Measurements from ENCODE around the gene WNT6. TPM values are rescaled to one million over a fixed set of nuclear protein-coding genes. Genes with fewer than 3 reads are reported as not detected.

WNT6 gene
- total RNA-seq, 2 donors from 2014 or later, result 0.25 to 0.37 TPM

DNA sequence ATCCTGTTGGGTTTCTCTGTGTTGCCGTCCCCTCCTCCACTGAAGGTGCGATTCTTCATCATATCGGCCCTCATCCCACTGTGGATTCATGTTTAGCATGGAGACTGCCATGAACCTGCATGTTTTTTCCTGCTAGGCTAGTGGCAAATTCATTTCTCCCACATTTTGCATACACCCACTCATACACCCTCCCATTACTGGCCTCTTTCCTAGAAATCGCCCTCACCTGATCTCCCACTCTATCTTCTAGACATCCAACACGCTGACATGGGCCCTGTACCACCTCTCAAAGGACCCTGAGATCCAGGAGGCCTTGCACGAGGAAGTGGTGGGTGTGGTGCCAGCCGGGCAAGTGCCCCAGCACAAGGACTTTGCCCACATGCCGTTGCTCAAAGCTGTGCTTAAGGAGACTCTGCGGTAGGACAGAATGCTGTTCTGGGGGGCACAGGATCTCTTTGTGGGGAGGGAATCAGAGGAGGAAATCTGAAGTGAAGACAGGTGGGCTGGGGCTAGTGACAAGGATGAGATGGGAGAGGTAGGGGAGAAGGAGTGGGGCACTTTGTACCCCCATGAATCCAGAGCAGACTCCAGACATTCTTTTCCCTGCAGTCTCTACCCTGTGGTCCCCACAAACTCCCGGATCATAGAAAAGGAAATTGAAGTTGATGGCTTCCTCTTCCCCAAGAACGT lies 45.7 kb upstream of the WNT6 start:
- no peaks in the 10 kb centered on the region for H3K36me3 ChIP-seq

DNA sequence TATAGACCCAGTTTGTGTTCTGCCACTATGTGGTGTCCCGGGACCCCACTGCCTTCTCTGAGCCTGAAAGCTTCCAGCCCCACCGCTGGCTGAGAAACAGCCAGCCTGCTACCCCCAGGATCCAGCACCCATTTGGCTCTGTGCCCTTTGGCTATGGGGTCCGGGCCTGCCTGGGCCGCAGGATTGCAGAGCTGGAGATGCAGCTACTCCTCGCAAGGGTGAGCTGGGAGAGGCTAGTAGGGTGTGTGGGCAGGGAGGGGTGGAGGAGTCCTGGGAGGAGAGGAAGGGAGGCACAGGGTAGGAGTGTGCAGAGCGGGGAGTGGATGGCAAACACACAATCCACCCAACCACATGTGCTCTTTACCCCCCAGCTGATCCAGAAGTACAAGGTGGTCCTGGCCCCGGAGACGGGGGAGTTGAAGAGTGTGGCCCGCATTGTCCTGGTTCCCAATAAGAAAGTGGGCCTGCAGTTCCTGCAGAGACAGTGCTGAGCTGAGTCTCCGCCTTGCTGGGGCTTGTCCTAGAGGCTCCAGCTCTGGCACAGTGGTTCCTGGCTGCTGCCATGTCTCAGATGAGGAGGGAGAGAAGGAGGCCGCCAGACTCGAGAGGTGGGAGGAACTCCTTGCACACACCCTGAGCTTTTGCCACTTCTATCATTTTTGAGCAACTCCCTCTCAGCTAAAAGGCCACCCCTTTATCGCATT lies 44.9 kb upstream of the WNT6 start:
- Histone ChIP-seq H3K9me3 (no peaks in the 10 kb centered on the region), H3K4me3 (no peak overlapping the region), H3K36me3 (no peaks in the 10 kb centered on the region), H3K27me3 (no peaks in the 10 kb centered on the region), H3K9ac (ENCODE audit: low read depth in 2 of 2, low read length in 2 of 2) (peak overlapping the region in 1 of 2 donors; percentile 57), H3K4me1 (no peaks in the 10 kb centered on the region), H3K27ac (no peak overlapping the region)
- peak; percentile 65 for DNase-seq
- intact Hi-C loops (cut with DNase I), result no loop called here
- TF ChIP-seq, protein P1, sequence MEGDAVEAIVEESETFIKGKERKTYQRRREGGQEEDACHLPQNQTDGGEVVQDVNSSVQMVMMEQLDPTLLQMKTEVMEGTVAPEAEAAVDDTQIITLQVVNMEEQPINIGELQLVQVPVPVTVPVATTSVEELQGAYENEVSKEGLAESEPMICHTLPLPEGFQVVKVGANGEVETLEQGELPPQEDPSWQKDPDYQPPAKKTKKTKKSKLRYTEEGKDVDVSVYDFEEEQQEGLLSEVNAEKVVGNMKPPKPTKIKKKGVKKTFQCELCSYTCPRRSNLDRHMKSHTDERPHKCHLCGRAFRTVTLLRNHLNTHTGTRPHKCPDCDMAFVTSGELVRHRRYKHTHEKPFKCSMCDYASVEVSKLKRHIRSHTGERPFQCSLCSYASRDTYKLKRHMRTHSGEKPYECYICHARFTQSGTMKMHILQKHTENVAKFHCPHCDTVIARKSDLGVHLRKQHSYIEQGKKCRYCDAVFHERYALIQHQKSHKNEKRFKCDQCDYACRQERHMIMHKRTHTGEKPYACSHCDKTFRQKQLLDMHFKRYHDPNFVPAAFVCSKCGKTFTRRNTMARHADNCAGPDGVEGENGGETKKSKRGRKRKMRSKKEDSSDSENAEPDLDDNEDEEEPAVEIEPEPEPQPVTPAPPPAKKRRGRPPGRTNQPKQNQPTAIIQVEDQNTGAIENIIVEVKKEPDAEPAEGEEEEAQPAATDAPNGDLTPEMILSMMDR (IDR thresholded peaks at IDR 0.05), result no peak

More for the DNA sequence above, 45.7 kb upstream of the WNT6 start:
- DNase-seq, result peak; percentile 78
- Histone ChIP-seq H3K27ac (no peak overlapping the region), H3K27me3 (no peaks in the 10 kb centered on the region), H3K9me3 (no peaks in the 10 kb centered on the region), H3K4me1 (no peaks in the 10 kb centered on the region), H3K9ac (ENCODE audit: low read depth in 2 of 2, low read length in 2 of 2) (peak overlapping the region in 1 of 2 donors; percentile 57), H3K4me3 (no peak overlapping the region)
- intact Hi-C loops (cut with DNase I), result no loop called here
- TF ChIP-seq, protein P1 (IDR thresholded peaks at IDR 0.05), result no peak

DNA sequence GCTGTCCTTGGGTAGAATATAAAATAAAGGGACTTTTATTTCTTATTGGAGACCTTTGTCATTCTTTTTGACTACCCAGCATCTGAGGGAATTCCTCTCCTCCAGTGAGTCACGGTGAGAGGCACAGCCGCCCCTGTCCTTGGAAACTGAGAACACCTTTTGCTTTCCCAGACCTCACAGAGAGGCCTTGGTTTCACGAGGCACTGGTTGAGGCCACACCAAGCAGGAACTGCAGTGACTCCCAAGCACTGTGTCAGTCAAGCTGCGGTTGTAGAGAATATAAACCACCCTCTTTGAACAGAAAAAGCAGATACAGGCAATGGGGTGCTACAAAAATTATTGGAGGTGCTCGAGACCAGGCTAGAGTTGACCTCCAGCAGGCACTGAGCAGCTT lies 44.4 kb upstream of the WNT6 start:
- H3K27ac ChIP-seq, result no peak overlapping the region
- H3K4me1 ChIP-seq, result no peaks in the 10 kb centered on the region
- TF ChIP-seq, protein P1 (IDR thresholded peaks at IDR 0.05), result no peak
- H3K4me3 ChIP-seq, result no peak overlapping the region
- intact Hi-C loops (cut with DNase I), result no loop called here
- no peak for DNase-seq
- H3K9me3 ChIP-seq, result no peaks in the 10 kb centered on the region
- no peaks in the 10 kb centered on the region for H3K27me3 ChIP-seq
- H3K9ac ChIP-seq (ENCODE audit: low read depth in 2 of 2, low read length in 2 of 2), result no peak overlapping the region
- no peaks in the 10 kb centered on the region for H3K36me3 ChIP-seq

DNA sequence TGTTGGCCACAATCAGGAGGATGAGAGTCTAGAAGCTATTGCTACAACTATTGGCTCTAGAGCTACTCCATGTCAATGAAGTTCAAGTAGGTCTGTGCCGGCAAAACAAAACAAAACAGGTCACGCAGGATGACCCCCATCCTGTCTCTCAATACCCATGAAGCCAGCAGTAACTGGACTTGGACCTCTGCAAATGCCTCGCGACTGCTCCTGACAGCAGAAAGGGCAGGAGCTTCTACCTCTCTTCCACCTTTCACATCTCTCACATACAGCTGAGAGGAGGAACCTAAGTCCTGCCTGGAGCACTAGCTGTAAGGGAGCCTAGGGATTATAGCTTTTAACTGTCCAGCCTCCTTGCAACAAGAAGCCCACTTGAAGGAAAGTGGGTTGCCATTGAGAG lies 44.0 kb upstream of the WNT6 start:
- H3K36me3 ChIP-seq, result no peaks in the 10 kb centered on the region
- no peak overlapping the region for H3K27ac ChIP-seq
- intact Hi-C loops (cut with DNase I), result no loop called here
- TF ChIP-seq, protein P1 (IDR thresholded peaks at IDR 0.05), result no peak
- H3K9me3 ChIP-seq, result no peaks in the 10 kb centered on the region
- H3K4me3 ChIP-seq, result no peak overlapping the region
- no peaks in the 10 kb centered on the region for H3K27me3 ChIP-seq
- DNase-seq, result no peak
- H3K4me1 ChIP-seq, result no peaks in the 10 kb centered on the region
- H3K9ac ChIP-seq (ENCODE audit: low read depth in 2 of 2, low read length in 2 of 2), result no peak overlapping the region

DNA sequence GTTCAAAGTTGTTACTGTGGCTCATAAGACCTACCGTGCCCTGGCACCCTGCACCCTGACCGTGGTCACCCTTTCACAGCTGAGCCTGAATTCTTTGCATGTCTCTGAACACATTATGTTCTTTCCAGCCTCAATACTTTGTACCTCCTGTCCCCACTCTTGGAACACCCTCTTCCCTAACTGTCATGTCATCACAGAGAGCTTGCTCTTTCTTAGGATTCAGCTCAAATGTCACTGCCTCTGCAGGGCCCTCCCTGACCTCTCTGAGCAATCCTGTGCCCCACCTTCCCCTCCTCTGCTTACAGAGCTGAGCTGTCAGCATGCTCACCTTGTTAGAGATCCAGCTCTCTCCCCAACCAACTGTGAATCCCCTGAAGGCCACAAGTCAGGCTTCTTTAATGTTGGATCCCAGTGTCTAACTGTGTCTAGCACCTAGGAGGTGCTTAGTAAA lies 43.0 kb upstream of the WNT6 start:
- no peak overlapping the region for H3K9ac ChIP-seq (ENCODE audit: low read depth in 2 of 2, low read length in 2 of 2)
- H3K9me3 ChIP-seq, result no peaks in the 10 kb centered on the region
- intact Hi-C loops (cut with DNase I), result no loop called here
- no peak overlapping the region for H3K4me3 ChIP-seq
- no peaks in the 10 kb centered on the region for H3K4me1 ChIP-seq
- no peak for DNase-seq
- TF ChIP-seq, protein P1 (IDR thresholded peaks at IDR 0.05), result no peak
- no peaks in the 10 kb centered on the region for H3K36me3 ChIP-seq
- no peak overlapping the region for H3K27ac ChIP-seq
- no peaks in the 10 kb centered on the region for H3K27me3 ChIP-seq
